Measurements from ENCODE around the gene IGDCC3. TPM values are rescaled to one million over a fixed set of nuclear protein-coding genes. Genes with fewer than 3 reads are reported as not detected.

IGDCC3 gene
- total RNA-seq, 1 experiment from 2014 or later, result 0.32 TPM

DNA sequence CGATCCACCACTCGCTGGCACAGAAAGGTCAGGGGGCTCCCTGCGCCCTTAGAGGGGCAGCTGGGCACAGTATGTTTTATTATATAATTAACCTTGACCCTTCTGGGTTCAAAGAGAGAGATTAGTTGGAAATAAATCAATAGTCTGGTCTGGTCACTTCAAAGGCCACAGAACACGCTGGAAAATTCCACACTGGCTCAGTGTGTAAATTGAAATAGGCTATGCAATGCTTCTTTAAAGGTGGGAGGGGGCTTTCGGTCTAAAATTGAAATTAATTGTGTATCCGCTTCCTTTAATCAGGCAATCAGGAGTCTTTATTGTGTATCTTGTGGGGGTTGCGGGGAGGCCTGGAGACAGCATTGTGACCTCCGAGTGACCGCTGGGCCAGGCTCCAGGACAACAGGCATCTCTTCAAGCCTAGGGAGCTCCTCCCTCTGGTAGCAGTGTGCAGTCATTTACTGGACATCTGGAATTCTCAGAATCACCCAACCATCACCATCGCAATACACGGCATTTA, 65.3 kb downstream of the IGDCC3 start:
- intact Hi-C loops (cut with micrococcal nuclease; ENCODE audit: unreplicated experiment), result no loop called here
- Histone ChIP-seq H3K27me3 (replicated peaks; ENCODE audit: insufficient read depth, low read depth, low read length, poor library complexity) (no peaks in the 10 kb centered on the region), H3K36me3 (ENCODE audit: insufficient read depth, low read length, poor library complexity, severe bottlenecking) (no peaks in the 10 kb centered on the region), H3K9me3 (ENCODE audit: low read depth, low read length, poor library complexity, severe bottlenecking) (no peaks in the 10 kb centered on the region), H3K4me3 (ENCODE audit: low read depth, low read length, poor library complexity, severe bottlenecking) (no peak overlapping the region), H3K27ac (ENCODE audit: low read depth, low read length, poor library complexity, severe bottlenecking) (no peak overlapping the region), H3K4me1 (ENCODE audit: insufficient read depth, low read length, poor library complexity, severe bottlenecking) (no peaks in the 10 kb centered on the region)
- no peak for DNase-seq (ENCODE audit: low spot score)
- no peak for TF ChIP-seq EZH2 (IDR thresholded peaks at IDR 0.05; ENCODE audit: borderline replicate concordance, low read depth, low read length, poor library complexity, severe bottlenecking)
- TF ChIP-seq, protein P1, sequence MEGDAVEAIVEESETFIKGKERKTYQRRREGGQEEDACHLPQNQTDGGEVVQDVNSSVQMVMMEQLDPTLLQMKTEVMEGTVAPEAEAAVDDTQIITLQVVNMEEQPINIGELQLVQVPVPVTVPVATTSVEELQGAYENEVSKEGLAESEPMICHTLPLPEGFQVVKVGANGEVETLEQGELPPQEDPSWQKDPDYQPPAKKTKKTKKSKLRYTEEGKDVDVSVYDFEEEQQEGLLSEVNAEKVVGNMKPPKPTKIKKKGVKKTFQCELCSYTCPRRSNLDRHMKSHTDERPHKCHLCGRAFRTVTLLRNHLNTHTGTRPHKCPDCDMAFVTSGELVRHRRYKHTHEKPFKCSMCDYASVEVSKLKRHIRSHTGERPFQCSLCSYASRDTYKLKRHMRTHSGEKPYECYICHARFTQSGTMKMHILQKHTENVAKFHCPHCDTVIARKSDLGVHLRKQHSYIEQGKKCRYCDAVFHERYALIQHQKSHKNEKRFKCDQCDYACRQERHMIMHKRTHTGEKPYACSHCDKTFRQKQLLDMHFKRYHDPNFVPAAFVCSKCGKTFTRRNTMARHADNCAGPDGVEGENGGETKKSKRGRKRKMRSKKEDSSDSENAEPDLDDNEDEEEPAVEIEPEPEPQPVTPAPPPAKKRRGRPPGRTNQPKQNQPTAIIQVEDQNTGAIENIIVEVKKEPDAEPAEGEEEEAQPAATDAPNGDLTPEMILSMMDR (conservative IDR thresholded peaks at IDR 0.05; ENCODE audit: low read depth, low read length), result no peak
- BruUV-seq (replicated peaks), result no TSS peak
- ChIA-PET CTCF (no interaction called here), POLR2A (ENCODE audit: low non-redundant PET) (no interaction called here)

DNA sequence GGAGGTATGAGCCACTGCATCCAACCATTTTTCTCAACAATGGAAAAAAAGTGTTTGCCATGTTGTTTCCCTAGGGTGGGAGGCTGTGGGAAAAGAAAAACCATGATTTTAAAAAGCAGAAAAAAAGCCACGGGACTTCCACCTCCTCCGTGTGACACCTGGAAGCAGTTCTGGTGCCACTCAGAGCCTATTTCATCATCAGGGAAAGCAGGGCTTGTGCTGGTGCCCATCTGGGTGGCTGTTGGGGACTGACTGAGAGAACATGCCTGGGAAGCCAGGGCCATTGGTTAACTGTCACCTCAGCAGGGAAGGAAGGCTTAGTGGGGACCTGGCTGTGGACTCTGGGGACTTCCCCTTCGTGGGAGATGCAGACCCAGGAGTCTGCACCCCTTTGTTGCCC, 66.0 kb downstream of the IGDCC3 start:
- TF ChIP-seq, protein P1 (conservative IDR thresholded peaks at IDR 0.05; ENCODE audit: low read depth, low read length), result no peak
- no peak for TF ChIP-seq EZH2 (IDR thresholded peaks at IDR 0.05; ENCODE audit: borderline replicate concordance, low read depth, low read length, poor library complexity, severe bottlenecking)
- Histone ChIP-seq H3K4me3 (ENCODE audit: low read depth, low read length, poor library complexity, severe bottlenecking) (no peak overlapping the region), H3K4me1 (ENCODE audit: insufficient read depth, low read length, poor library complexity, severe bottlenecking) (no peaks in the 10 kb centered on the region), H3K36me3 (ENCODE audit: insufficient read depth, low read length, poor library complexity, severe bottlenecking) (no peaks in the 10 kb centered on the region), H3K27ac (ENCODE audit: low read depth, low read length, poor library complexity, severe bottlenecking) (no peak overlapping the region), H3K27me3 (replicated peaks; ENCODE audit: insufficient read depth, low read depth, low read length, poor library complexity) (no peaks in the 10 kb centered on the region), H3K9me3 (ENCODE audit: low read depth, low read length, poor library complexity, severe bottlenecking) (no peaks in the 10 kb centered on the region)
- CTCF ChIA-PET, result no interaction called here
- intact Hi-C loops (cut with micrococcal nuclease; ENCODE audit: unreplicated experiment), result no loop called here
- POLR2A ChIA-PET (ENCODE audit: low non-redundant PET), result no interaction called here
- no TSS peak for BruUV-seq (replicated peaks)
- no peak for DNase-seq (ENCODE audit: low spot score)

DNA sequence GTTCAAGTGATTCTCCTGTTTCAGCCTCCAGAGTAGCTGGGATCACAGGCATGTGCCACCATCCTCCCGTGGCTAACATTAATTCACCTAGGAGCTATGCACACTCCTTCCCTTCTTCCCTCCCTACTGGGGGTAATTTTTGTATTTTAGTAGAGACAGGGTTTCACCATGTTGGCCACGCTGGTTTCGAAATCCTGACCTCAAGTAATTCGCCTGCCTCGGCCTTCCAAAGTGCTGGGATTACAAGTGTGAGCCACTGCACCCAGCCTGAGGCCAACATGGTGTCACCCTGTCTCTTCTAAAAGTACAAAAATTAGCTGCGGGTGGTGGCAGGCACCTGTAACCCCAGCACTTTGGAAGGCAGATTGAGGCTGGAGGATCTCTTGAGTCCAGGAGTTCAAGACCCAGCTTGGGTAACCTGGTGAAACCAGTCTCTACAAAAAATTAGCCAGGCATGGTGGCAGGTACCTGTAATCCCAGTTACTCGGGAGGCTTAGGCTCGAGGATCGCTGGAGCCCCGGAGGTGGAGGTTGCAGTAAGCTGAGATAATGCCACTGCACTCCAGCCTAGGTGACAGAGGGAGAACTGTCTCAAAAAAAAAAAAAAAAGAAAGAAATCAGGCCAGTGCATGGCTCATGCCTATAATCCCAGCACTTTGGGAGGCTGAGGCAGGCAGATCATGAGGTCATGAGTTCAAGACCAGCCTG, 67.2 kb downstream of the IGDCC3 start:
- intact Hi-C loops (cut with micrococcal nuclease; ENCODE audit: unreplicated experiment), result no loop called here
- TF ChIP-seq EZH2 (IDR thresholded peaks at IDR 0.05; ENCODE audit: borderline replicate concordance, low read depth, low read length, poor library complexity, severe bottlenecking), result no peak
- TF ChIP-seq, protein P1 (conservative IDR thresholded peaks at IDR 0.05; ENCODE audit: low read depth, low read length), result no peak
- Histone ChIP-seq H3K27me3 (replicated peaks; ENCODE audit: insufficient read depth, low read depth, low read length, poor library complexity) (no peaks in the 10 kb centered on the region), H3K27ac (ENCODE audit: low read depth, low read length, poor library complexity, severe bottlenecking) (no peak overlapping the region), H3K9me3 (ENCODE audit: low read depth, low read length, poor library complexity, severe bottlenecking) (no peaks in the 10 kb centered on the region), H3K36me3 (ENCODE audit: insufficient read depth, low read length, poor library complexity, severe bottlenecking) (no peaks in the 10 kb centered on the region), H3K4me1 (ENCODE audit: insufficient read depth, low read length, poor library complexity, severe bottlenecking) (no peaks in the 10 kb centered on the region), H3K4me3 (ENCODE audit: low read depth, low read length, poor library complexity, severe bottlenecking) (no peak overlapping the region)
- POLR2A ChIA-PET (ENCODE audit: low non-redundant PET), result no interaction called here
- no peak for DNase-seq (ENCODE audit: low spot score)
- CTCF ChIA-PET, result no interaction called here
- BruUV-seq (replicated peaks), result no TSS peak

Measured in A673 (cell line).